ENCODE measurements around the gene LRRN2.

LRRN2 gene

GRCh38 chr1:204569478-204569877 lies 116.1 kb downstream of the LRRN2 start:
- no peaks in the 10 kb centered on the region for H3K36me3 ChIP-seq (ENCODE audit: insufficient read depth)

GRCh38 chr1:204568576-204569315 lies 116.8 kb downstream of the LRRN2 start:
- H3K4me3 ChIP-seq (IDR thresholded peaks at IDR 0.05; ENCODE audit: insufficient read depth, low read depth, low read length): no peak overlapping the region
- no peak overlapping the region for H3K4me2 ChIP-seq
- H3K9ac ChIP-seq: no peak overlapping the region
- peaks cover 14% of the 10 kb centered on the region for H3K4me1 ChIP-seq (ENCODE audit: low read depth, poor library complexity, severe bottlenecking)
- no peaks in the 10 kb centered on the region for H3K79me2 ChIP-seq (ENCODE audit: insufficient read depth, low read depth)
- no peaks in the 10 kb centered on the region for H4K20me1 ChIP-seq (ENCODE audit: insufficient read depth)
- no peak overlapping the region for H2AFZ ChIP-seq (ENCODE audit: low read depth)
- no peaks in the 10 kb centered on the region for H3K36me3 ChIP-seq (ENCODE audit: insufficient read depth)
- H3K27ac ChIP-seq: no peak overlapping the region
- H3K27me3 ChIP-seq (ENCODE audit: insufficient read depth, low read depth): no peaks in the 10 kb centered on the region
- no peak for TF ChIP-seq CTCF (conservative IDR thresholded peaks at IDR 0.05; ENCODE audit: low read depth, low read length)

More at GRCh38 chr1:204569478-204569877, 116.1 kb downstream of the LRRN2 start:
- Histone ChIP-seq H3K9ac (no peak overlapping the region), H3K27ac (no peak overlapping the region), H4K20me1 (ENCODE audit: insufficient read depth) (no peaks in the 10 kb centered on the region), H2AFZ (ENCODE audit: low read depth) (no peak overlapping the region), H3K4me3 (IDR thresholded peaks at IDR 0.05; ENCODE audit: insufficient read depth, low read depth, low read length) (no peak overlapping the region), H3K79me2 (ENCODE audit: insufficient read depth, low read depth) (no peaks in the 10 kb centered on the region), H3K4me1 (ENCODE audit: low read depth, poor library complexity, severe bottlenecking) (peaks cover 12% of the 10 kb centered on the region), H3K4me2 (no peak overlapping the region), H3K27me3 (ENCODE audit: insufficient read depth, low read depth) (no peaks in the 10 kb centered on the region)
- no peak for TF ChIP-seq CTCF (conservative IDR thresholded peaks at IDR 0.05; ENCODE audit: low read depth, low read length)
